M059J (cell line): ENCODE data around the gene PRM2. TPM values are rescaled to one million over a fixed set of nuclear protein-coding genes. Genes with fewer than 3 reads are reported as not detected.
"Not testable (repeated sequence)": the region's sequence is repeated elsewhere in the genome, so short reads cannot be mapped to it uniquely, and the experiment has no call there.

Source experiments
- DNase-seq: peaks from one replicate; pipeline ENCODE4 v3.0.0-alpha.2; 2012; ENCODE audit warnings: low read depth
- total RNA-seq: library from RNA; depleted of rRNA; stranded (reverse); fragments of >200 nt; shearing (Covaris generic); gene quantifications from 2 replicates; pipeline ENCODE4 v1.2.3, GENCODE V29; 2014

Gene PRM2
- total RNA-seq, 1 experiment from 2014 or later: not detected

DNA sequence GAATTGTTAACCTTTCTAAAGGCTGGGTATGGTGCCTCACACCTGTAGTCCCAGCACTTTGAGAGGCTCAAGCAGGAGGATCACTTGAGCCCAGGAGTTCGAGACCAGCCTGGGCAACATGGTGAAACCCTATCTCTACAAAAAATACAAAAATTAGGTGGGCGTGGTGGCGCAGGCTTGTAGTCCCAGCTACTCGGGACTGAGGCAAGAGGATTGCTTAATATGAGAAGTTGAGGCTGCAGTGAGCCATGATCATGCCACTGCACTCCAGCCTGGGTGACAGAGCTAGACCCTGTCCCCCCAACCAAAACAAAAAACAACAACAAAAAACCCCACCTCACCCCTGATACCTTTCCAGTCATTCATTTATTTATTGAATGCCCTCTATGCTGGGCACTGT, 13.4 kb upstream of the PRM2 start:
- not testable (repeated sequence) for DNase-seq

DNA sequence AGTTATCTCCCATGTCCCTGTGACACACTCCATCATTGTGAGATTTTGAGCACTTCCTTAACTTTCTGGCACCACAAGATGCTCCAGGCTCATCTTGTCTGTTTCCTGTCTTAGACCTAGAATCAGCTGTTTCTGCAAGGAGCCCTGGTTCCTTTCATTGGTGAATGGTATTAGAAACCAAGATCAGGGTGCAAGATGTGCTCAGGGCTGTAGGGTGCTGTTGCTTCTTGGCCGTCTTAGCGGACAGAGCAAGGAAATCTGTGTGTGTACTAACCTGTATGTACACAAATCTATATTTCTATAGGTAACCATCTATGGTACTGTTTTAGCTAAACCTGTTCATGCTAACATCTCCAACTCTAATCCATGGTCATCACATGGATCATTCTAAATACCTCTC, 12.9 kb upstream of the PRM2 start:
- no peak for DNase-seq

DNA sequence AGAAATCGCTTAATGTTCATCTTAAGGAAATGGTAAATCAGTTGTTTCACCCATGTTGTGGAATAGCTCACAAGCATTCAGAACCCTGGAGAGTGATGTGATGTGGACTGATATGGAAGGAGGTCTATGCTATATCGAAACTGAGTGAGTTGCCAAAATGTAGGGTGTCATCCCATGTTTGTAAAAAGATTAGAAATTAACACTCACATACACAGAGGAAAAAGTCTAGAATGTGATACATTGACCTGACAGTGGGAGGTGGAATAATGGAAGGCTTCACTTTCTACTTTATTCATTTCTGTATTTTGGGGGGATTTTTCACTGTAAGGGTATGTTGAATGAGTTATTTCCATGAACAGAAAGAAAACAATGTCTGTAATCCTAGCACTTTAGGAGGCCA, 9.6 kb upstream of the PRM2 start:
- no peak for DNase-seq

DNA sequence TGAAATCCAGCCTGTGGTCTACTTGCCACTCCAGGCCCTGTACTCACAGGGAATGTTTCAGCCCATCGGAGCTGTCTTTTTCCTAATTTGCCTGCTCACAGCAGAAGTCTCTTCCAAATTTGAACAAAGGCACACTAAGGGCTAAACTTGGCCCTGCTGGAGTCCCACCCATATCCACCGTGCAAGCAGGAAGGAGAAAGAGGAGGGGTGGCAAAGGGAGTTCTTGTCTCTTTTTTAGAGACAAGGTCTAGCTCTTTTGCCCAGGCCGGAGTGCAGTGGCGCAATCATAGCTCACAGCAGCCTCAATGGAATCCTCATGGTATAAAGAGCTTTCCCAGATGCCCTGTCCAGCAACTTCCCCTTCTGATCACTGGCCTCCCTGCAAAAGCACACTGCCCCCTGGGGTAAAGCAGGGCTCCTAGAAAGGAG, 7.6 kb upstream of the PRM2 start:
- DNase-seq: no peak

DNA sequence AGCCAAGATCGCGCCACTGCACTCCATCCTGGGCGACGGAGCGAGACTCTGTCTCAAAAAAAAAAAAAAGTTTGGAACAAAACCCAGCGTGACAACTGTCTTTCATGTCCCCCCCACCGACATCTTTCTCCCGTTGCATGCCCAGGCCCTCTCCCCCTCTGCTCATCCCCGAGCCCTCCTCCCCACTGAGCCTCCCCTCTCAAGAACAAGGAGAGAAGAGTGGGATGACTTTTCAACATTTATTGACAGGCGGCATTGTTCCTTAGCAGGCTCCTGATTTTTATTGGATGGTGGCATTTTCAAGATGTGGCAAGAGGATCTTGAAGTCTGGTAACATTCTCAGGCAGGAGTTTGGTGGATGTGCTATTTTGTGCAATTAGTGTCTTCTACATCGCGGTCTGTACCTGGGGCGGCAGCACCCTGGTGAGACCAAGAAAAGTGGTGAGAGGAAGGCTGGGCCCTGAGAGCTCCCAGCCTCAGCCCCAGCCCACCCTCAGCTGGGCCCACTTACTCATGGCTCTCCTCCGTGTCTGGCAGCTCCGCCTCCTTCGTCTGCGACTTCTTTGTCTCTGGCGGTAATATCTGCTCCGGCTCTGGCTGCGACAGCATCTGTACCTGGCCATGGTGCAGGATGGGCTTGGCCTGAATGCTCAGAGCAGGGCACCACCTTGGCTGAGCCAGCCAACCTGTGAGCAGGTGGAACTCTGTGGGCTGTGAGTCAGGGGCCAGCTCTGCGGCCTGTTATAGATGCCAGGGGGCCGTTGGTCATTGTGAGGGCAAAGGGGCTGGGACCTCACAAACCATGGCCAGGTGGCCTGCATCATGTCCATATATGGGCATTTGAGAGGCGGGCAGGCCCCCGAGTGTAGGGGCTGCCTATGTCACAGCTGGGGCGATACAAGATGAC, 4.6 kb upstream of the PRM2 start, which contains the start of gene PRM1:
Gene PRM1 (minus strand): TSS at position 715 of the 907 bp plus-strand sequence. CDS start 92 bp downstream, at position 623.
- DNase-seq: no peak

DNA sequence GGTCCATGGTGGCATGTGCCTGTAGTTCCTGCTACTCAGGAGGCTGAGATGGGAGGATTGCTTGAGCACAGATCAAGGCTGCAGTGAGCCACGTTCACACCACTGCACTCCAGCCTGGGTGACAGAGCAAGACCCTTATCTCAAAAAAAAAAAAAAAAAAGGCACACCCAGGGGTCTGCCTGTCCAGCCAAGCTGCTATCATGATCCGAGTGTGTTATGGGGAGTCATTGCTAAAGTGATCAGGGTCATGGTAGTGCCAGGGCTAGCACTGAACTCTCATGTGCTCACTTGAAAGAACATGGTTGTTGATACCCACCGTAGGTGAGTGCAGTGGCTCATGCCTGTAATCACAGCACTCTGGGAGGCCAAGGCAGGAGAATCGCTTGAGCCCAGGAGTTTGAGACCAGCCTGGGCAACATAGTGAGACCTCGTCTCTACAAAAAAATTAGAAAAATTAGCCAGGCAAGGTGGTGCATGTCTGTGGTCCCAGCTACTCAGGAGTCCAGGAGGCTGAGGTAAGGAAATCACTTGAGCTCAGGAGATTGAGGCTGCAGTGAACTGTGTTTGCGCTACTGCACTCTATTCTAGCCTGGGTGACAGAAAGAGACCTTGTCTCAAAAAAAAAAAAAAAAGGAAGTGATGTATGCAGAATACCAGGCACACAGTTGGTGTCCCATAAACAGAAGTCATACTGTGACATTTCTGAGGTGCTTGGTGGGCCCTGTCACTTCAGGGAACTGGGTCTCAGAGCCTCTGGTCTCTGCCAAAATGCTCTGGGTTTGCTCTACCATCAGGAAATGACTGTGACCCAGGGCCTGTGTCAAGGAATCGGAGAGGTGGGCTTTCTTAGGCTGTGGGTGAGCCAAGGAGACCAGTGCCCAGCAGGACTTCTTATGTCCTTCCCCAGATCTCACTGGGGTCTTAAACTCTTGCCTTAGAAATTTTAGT, 2.7 kb upstream of the PRM2 start:
- DNase-seq: no peak

DNA sequence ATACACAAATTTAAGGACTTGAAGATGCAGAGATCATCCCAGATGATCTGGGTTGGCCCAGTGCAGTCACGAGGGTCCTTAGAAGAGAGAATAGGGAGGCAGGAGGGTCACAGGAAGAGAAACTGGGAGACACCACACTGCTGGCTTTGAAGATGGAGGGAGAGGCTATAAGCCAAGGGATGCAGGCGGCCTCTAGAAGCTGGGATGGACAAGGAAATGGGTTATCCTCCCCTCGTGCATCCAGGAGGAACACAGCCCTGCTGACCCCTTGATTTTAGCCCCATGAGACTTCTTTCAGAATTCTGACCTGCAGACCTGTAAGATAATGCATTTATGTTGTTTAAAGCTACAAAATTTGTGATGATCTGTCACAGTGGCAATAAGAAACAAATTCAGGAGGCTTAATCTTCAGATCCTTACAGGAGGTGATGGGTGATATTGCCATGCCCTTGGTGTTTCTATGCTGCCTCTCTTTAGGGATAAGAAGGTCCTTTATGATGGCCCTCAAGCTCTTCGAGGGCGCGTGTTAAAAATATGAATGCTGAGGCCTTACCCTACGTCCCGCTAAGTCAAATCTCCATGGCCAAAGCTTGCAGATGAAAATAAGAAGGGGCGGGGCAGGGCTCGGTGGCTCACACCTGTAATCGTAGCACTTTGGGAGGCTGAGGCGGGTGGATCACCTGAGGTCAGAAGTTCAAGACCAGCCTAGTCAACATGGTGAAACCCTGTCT, 1.5 kb upstream of the PRM2 start:
- DNase-seq: no peak

DNA sequence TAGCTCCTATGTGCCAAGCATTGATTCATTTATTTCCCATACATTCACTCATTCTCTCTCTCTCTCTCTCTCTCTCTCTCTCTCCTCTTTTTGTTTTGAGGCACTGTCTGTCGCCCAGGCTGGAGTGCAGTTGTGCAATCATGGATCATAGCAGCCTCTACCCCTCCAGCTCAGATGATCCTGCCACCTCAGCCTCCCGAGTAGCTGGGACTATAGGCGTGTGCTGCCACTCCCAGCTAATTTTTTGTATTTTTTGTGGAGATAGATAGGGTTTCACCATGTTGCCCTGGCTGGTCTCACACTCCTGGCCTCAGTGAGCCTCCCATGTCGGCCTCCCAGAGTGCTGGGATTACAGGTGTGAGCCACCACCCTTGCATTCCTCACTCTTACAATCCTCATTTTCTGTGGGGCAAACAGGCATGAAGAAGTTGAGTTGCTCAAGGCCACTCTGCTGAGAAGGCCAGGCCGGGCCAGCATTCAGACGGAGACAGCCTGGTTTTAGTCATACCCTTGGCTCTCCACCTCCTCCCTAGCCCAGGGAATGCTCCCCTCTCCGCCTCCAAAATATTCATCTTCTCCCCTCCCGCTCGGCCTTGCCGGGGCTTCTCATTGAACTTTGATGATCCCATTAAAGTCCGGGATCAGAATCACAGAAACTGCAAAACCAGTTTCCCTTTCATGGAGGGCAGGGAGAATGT, 765 bp upstream of the PRM2 start:
- DNase-seq: no peak

DNA sequence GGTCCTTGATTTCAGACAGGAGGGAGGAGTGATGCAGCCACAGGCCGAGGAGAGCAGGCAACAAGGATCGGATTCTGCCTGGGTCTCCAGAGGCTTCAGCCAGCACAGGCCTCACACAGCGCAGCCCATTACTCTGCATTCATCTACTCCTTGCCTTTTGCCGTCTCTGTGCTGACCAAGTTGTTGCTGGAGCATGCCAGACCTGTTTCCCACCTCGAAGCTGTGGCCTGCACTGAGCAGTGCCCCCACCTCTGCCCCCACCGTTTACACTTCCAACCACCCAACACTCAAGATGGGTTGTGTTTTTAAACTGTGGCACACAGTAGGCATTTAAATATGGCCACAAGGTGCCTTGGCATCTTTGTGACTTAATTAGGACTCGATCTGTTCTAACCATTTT, 1.3 kb downstream of the PRM2 start:
- no peak for DNase-seq

DNA sequence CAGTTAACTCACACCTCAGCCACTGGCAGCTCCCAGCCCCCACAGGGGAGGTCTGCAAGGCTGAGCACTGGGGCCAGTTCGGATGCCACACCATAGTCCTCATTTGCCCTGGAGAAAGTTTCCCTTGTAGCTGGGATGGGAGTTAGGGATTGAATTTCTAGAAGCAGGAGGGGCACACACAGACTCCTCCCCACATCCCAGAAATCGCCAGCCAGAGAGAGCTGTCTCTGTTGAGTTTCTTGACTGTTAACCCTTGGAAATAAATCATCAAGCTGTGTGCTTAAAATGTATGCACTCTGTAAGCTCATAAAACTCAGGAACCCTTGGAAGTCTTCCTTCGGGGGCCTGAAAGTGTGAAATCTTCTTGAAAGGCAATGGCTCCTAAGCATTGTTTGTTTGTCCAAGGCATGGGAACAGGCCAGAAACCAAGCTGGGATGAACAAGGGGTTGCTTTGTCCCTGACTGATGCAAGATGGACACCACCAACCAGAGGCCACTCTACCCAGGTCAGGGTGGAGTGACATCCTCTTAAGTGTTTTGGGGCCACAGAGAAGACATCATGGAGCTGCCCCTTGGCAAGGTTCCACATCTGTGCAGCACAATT, 2.5 kb downstream of the PRM2 start:
- peak; percentile 48 for DNase-seq

DNA sequence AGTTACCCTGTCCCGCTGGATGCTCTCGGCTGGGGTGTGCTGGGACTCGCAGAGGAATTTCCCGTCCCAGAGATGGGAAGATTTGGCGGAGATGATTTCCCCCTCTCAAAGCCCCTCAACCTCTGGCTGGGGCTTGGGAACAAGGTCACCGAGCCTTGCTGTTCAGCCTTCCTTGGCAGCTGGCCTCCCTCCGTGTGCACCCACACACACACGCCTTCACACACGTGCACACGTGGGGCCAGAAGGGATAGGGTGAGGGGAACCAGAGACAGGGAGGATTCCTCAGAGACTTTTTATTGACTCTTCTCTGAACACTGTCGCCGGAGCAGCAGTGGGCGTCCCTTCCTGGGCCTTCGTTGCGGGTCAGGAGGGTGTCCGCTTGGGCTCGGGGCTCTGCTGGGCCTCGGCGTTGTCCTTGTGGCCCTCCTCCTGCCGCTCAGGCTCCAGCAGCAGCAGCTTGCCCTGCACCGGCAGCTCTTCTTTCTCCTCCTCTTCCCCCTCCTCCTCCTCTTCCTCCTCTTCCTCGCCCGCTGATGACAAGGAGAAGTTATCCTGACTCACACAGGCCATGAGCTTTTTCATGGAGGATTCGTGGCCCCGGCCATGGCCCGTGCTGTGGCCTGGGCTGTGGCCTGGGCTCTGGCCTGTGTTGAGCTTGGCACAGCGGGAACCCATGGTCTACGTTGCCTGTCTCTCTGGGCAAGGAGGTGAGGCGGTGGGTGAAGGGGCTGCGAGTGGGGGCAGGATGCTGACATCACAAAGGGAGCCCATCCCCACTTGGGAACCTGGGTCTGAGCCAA, 3.2 kb downstream of the PRM2 start, which contains the start of gene PRM3:
Gene PRM3 (minus strand): TSS at position 709 of the 800 bp plus-strand sequence. CDS start 34 bp downstream, at position 675.
- DNase-seq: no peak

DNA sequence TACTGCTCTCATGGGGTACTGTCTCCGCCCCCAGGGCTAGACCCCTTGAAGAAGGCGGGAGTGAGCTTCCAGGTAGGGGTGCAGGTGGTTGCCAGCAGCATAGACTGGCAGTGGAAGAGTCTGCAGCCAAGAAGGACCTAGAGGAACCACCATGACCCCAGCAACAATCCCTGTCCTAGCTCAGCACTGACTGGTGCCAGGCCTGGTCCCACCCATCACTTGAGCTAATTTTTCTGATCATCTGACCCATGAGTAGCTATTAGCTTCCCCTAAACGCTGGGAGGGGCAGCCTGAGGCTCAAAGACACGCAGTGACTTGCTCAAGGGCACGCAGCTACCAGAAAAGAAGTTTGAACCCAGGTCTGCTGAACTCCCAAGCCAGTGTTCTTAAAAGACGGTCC, 3.8 kb downstream of the PRM2 start:
- no peak for DNase-seq

DNA sequence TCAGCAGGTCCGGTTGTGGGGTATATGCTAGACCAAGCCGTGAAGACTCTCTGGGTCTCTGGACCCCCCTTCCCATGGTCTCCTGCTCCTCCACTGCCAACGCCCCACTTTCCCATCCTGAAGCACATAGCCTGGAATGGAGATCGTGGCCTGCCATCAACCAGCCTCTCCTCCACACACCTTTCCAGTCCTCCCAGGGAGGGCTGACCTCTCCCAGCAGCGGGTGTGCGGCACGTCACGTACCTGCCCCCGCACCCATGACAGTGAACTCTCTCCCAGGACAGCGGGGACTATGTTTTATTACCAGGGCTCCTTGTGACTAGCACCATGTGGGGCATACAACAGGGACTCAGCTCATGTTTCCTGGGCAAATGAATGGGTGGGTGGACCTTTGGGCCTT, 4.7 kb downstream of the PRM2 start:
- DNase-seq: no peak

DNA sequence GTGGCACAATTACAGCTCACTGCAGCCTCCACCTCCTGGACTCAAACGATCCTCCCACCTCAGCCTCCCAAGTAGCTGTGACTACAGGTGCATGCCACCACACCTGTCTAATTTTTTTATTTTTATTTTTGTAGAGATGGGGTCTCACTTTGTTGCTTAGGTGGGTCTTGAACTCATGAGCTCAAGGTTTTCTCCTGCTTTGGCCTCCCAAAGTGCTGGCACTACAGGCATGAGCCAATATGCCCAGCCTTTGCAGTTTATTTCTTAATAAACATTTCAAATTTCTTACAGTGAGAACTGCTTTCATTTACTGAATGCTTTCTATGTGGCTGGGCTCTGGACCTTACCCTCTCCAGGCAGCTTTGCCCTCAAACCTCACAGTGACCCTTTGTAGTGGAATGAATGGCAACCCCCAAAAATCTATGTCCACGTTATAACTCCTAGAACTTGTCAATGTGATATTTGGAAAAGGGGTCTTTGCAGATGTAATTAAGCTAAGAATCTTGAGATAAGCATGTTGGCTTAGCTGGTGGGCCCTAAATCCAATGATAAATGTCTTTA, 5.6 kb downstream of the PRM2 start:
- no peak for DNase-seq

DNA sequence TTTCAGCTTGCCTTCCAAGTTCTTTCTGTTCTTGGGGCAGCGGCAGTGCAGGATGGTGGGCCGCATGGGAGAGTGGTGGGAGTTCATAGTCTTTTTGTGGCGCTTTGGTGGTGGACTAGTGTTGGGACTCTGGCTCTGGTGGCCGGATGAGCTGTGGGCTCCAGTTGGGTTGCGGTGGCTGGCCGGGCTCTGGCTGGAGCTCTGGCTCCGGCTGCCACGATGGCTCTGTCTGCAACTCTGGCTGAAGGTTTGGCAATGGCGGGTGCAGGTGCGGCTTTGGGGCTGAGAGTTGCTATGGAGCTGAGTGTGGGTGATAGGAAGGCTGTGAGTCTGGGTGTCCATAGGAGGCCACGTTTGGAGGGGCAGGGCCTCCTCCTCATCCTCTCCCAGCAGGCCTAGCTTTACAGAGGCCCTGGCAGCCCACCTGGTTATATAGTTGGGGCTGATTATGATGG, 7.3 kb downstream of the PRM2 start, which contains the start of gene TNP2:
Gene TNP2 (minus strand): TSS at position 405 of the 455 bp plus-strand sequence. CDS start 63 bp downstream, at position 342.
- no peak for DNase-seq

DNA sequence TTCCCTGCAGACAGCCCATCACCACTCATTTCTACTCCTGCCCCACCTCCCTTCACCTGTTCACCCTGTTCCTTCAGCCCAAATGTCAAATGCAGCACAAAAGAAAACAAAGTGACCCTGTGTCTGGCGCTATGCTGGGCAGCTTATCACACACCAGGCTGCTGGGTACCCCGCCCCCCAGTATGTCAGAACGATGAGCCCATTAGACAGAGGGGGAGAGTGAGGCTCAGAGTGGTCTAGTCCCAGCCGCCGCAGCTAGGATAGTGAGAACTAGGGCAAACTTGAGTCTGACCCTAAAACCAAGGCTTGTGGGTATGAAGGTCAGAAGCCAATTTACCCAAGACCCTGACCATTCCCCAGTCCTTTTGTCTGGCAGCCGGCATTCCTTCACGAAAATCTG, 11.2 kb downstream of the PRM2 start:
- DNase-seq: no peak

DNA sequence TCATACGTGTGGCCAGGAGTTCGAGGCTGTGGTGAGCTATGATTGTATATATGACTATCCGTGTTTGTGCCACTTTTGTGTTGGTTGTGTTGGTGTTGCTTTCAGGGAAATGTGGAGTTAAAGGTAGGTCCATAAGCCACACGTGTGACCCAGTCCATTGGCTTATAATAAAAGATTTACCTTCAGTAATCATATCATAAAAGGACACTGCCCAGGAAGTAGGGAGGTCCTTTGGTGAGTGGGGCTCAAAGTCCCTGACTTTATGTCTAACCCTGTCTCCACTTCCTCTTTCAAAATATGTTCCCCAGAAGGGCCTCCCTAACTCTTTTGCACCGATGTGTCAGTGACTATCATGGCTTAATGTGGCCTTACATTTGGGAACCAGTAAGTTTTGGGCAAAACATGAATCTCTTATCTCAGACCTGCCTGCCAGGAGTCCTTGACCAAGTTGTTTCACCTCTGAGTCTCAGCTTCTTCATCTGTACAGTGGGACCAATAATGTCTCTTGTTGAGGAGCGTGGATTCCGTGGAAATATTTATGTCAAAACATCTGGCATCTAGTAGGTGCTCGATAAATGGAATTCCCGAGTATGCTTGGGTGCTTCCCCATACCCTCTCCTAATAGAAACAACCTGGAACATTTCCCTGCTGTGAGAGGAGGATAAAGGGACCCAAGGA, 12.0 kb downstream of the PRM2 start:
- no peak for DNase-seq

DNA sequence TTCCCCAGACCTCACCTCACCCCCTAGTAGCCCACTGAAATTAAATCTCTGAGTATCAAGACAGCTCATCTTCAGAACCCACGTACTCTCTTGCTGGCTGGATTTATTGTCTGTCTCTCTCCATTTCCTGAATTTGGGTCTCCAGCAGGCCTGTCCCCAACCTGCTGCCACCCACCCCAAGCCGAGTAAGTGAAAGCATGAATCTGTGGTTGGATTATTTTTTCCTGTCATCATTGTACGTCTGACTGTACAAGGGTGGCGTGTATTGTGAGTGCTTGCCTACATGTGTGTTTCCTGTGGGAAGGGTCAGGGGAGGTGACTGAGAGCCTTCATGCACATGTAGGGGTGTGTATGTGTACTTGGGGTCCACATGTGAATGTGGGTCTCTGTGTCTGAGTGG, 12.5 kb downstream of the PRM2 start:
- DNase-seq: no peak

DNA sequence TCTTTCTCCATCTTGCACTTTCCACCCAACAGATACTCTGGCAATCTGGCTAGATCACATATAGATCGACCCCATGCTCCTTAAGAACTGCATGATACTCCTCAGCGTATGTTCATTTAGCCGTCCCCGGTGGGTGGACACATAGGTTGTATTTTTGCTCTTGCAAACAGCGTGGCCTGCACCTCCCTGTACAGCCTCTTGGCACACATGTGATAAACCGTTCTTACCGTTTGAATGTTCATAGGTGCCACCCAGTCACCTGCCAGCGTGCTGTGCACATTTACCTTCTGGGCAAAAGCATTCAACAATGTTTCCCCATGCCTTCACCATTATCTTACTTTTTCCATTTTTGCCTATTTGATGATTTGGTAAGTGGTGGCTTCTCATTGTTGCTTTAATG, 13.4 kb downstream of the PRM2 start:
- DNase-seq: no peak
